Uterus (tissue), 2 donors: ENCODE results near the gene TWSG1.

Source experiments
- CTCF ChIP-seq, 4 experiments: fragments of 200-600 bp in 2 of 4; fragments of 450-650 bp in 2 of 4; sonication (generic) in 2 of 4; IDR thresholded peaks; one replicate each; pipeline ENCODE4 v1.5.1; 2016 to 2019; ENCODE audit warnings: antibody characterized with exemption in 4 of 4, mild to moderate bottlenecking in 2 of 4, moderate library complexity in 1 of 4
- POLR2A ChIP-seq, 2 donors: fragments of 450-650 bp; IDR thresholded peaks; one replicate each; pipeline ENCODE4 v1.6.1; 2016; ENCODE audit warnings: antibody characterized with exemption in 2 of 2, mild to moderate bottlenecking in 1 of 2, moderate library complexity in 1 of 2

- no peak for TF ChIP-seq POLR2A (IDR thresholded peaks at IDR 0.05)
- TF ChIP-seq CTCF (IDR thresholded peaks at IDR 0.05), result no peak
Observed at GRCh38 chr18:9319333-9319732, 15.2 kb upstream of the TWSG1 start.
